Mesenteric fat pad (tissue), 1 donor: ENCODE data around the gene MC4R. TPM values are rescaled to one million over a fixed set of nuclear protein-coding genes. Genes with fewer than 3 reads are reported as not detected.
"Not testable (repeated sequence)": the region's sequence is repeated elsewhere in the genome, so short reads cannot be mapped to it uniquely, and the experiment has no call there.

Experiments
- DNase-seq: peaks from one replicate; pipeline ENCODE4 v3.0.0-alpha.2; 2020; ENCODE audit warnings: low spot score
- long read RNA-seq: library from polyadenylated mRNA; unstranded; transcript quantifications from one replicate; pipeline ENCODE4 v2.0.0, GENCODE V29; 2020
- total RNA-seq: library from RNA; stranded (reverse); fragmentation: NEBNext Ultra II Directional; extraction: Animal tissue kit (Norgen Biotek cat#: 25700); gene quantifications from one replicate; pipeline ENCODE4 v1.2.1, GENCODE V29; 2021
- donor health status: DM: yes; HTN: yes; CAD: no.

The MC4R gene
- not detected for total RNA-seq
- long read RNA-seq = 0 reads

- no peak for DNase-seq
These were observed at the start of gene MC4R for GRCh38 chr18:60372596-60372995. Gene MC4R (minus strand): TSS chr18:60372775. CDS start chr18:60372349, 426 bp downstream.

- DNase-seq = not testable (repeated sequence)
These were observed 49.7 kb upstream of the MC4R start for GRCh38 chr18:60422306-60422705.

- DNase-seq = no peak
These were observed 49.0 kb upstream of the MC4R start for GRCh38 chr18:60421356-60422118.

GRCh38 chr18:60417946-60418345, 45.4 kb upstream of the MC4R start:
- DNase-seq = no peak

- no peak for DNase-seq
These were observed 41.5 kb upstream of the MC4R start for GRCh38 chr18:60413944-60414547.

- DNase-seq = no peak
These were observed 39.1 kb upstream of the MC4R start for GRCh38 chr18:60411715-60412114.

- DNase-seq = no peak
These were observed 34.1 kb upstream of the MC4R start for GRCh38 chr18:60406721-60407120.

GRCh38 chr18:60404486-60405085, 32.0 kb upstream of the MC4R start:
- no peak for DNase-seq

GRCh38 chr18:60401346-60401745, 28.8 kb upstream of the MC4R start:
- no peak for DNase-seq

GRCh38 chr18:60391571-60392226, 19.1 kb upstream of the MC4R start:
- DNase-seq = no peak

- no peak for DNase-seq
These were observed 16.7 kb upstream of the MC4R start for GRCh38 chr18:60389314-60389713.

- no peak for DNase-seq
These were observed 13.1 kb upstream of the MC4R start for GRCh38 chr18:60385693-60386092.

- DNase-seq = no peak
These were observed 11.3 kb upstream of the MC4R start for GRCh38 chr18:60383893-60384292.

- DNase-seq = no peak
These were observed 5.3 kb upstream of the MC4R start for GRCh38 chr18:60377778-60378469.

- no peak for DNase-seq
These were observed 443 bp downstream of the MC4R start for GRCh38 chr18:60372132-60372531.

GRCh38 chr18:60358516-60358915, 14.1 kb downstream of the MC4R start:
- DNase-seq = no peak

- DNase-seq = no peak
These were observed 21.6 kb downstream of the MC4R start for GRCh38 chr18:60350941-60351340.

- DNase-seq = no peak
These were observed 22.4 kb downstream of the MC4R start for GRCh38 chr18:60350150-60350549.

- DNase-seq = no peak
These were observed 25.0 kb downstream of the MC4R start for GRCh38 chr18:60347526-60348045.

- no peak for DNase-seq
These were observed 33.6 kb downstream of the MC4R start for GRCh38 chr18:60339018-60339417.

- no peak for DNase-seq
These were observed 40.7 kb downstream of the MC4R start for GRCh38 chr18:60331890-60332289.
